DMS79 (cell line): ENCODE results near the gene THOP1.
"Not testable (repeated sequence)": the region's sequence is repeated elsewhere in the genome, so short reads cannot be mapped to it uniquely, and the experiment has no call there.

Experiments
- DNase-seq: peaks from one replicate; lab custom pipeline; 2025; lab: John Stamatoyannopoulos, UW

Gene THOP1

GRCh38 chr19:2782936-2783780 is 2.1 kb upstream of the THOP1 start, which contains the start of gene SGTA:
Gene SGTA (minus strand): TSS chr19:2783273. CDS start chr19:2769068, 14,205 bp downstream.
- peak; percentile 99 for DNase-seq

DNA sequence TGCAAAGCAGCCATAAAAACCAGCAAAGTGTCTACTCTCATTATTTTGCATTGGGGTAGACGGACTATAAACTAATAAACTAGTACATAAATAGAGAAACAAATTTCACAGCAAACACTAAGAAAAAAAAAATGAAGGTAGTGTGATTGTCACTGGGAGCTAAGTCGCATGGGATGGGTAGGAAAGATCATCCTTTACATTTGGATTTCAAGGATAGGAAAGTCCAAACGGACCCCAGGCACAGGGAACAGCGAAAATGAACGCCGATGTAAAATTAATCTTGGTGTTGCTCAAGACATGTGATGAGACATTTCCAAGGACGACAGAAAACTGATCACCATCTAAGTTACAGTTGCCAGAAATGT is 1.5 kb upstream of the THOP1 start:
- DNase-seq, result no peak

DNA sequence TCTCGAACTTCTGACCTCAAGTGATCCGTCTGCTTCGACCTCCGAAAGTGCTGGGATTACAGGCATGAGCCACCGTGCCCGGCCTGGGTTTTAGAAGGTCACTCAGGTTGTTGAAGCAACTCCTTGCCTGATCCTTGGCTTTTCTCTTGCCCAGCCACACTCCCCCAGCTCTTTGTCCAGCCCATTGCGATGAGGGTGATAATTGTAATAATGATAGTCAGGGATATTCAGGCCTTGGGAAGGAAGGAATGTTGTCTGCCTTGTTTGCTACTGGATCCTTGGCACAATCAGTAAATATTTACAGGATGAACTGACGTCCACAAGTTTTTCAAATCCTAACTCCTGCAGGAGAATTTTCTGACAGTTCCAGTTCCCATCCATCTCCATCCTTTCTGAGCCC is 1.8 kb downstream of the THOP1 start:
- no peak for DNase-seq

GRCh38 chr19:2788237-2788636 is 2.9 kb downstream of the THOP1 start:
- no peak for DNase-seq

GRCh38 chr19:2790194-2790556 is 4.9 kb downstream of the THOP1 start:
- no peak for DNase-seq

DNA sequence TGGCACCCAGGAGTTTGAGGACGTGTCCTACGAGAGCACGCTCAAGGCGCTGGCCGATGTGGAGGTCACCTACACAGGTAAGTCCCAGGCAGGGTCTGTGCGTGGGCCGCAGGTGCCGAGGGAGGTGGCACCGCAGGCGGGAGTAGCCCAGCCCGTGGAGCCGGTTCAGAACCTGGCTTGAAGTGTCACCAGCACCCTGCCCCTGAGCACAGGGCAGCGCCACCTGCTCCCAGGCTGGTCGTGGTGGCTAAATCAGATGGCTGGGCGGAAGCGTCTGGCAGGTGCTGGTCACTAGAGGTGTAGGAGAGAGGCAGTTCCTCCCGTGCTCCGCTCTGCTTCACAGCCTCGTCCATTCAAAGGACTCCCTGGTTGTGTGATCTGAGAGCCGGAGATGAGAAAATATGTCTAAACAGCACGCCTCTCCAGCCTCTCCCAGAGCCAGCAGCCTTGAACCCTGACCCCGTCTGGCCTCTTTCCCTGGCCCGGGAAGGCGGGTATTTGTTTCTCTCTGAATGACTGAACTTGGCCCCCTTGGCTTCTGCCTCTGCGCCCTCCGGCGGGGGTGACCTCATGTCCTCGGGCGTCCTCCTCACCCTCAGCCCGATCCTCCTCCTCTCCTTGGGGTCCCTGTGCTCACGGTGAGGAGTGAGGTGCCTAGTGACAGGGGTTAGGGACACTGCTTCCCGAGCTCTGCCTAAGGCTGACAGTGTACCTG is 5.4 kb downstream of the THOP1 start:
- no peak for DNase-seq

DNA sequence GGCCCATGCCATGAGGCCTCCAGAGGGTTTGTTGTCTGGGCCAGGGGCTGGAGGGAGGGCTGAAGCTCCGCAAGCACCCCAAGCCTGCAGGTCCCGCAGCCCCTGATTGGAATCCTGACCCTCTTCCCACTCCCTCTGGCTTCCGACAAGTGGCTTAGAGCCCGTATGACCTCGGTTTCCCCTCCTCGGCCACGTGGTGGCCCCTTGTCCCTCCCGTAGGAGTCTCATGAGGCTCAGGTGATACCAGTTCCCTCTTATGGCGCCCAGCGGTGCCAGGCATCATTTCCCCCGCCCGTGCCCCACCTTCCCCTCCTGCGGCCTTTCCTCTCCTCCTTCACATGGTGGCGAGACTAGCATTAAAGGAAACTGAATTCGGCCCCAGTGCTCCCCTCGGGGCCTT is 6.1 kb downstream of the THOP1 start:
- no peak for DNase-seq

- DNase-seq, result peak; percentile 39
These were observed 6.6 kb downstream of the THOP1 start for GRCh38 chr19:2791876-2792275.

GRCh38 chr19:2792666-2793065 is 7.4 kb downstream of the THOP1 start:
- not testable (repeated sequence) for DNase-seq

- peak; percentile 13 for DNase-seq
These were observed 7.8 kb downstream of the THOP1 start for GRCh38 chr19:2793126-2793525.

GRCh38 chr19:2793577-2793976 is 8.3 kb downstream of the THOP1 start:
- DNase-seq, result no peak

DNA sequence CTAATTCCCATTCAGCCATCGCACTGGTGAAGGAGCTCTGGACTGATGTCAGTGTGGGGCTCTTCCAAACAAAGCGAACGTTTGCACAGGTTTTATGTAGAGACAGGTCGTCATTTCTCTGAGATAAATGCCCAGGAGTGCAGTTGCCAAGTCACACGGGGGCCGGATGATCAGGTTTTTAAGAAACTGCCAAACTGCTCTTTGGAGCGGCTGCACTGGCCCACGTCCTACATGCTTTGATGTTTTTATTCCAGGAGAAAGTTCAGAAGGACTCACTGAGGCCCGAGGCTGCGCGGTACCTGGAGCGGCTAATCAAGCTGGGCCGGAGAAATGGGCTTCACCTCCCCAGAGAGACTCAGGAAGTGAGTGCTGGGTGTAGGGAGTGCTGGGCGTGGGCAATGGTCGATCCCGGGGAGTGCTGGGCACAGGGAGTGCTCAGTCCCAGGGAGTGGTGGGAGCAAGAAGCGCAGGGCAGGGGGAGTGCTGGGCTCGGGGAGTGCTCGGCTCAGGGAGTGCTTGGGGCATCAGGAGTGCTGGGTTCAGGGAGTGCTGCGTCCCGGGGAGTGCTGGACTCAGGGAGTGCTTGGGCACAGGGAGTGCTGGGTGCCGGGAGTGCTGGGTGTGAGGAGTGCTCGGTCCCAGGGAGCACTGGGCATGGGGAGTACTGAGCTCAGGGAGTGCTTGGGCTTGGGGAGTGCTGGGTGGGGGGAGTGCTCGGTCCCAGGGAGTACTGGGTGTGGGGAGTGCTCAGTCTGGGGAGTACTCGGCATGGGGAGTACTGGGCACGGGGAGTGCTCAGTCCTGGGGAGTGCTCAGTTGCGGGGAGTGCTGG is 10.7 kb downstream of the THOP1 start:
- DNase-seq, result no peak

DNA sequence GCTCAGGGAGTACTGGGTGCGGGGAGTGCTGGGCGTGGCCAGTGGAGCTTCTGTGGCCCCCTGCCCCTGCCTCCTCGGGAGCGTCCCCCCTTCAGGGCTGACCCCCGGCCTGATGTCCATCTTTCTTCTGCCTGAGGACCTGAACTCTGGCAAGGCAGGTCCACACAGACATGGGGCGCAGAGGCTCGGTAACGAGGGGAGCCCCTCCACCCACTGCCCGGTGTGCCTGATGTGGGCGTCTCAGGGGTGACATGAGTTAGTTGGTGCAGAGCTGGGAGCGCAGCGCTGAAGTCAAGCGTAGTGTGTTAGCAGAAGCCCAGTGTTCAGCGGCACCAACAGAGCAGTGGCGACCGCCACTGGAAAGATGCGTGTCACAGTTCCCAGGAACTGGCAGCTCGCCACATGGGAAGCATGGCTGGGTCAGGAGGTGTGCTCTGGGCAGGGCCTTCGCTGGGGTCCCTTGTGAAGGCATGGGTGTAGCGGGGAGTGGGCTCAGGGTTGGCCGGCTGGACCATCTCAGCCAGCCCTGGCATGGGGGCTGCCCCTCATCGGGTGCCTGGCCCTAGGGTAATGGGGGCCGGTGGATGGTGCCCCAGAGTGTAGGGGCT is 11.5 kb downstream of the THOP1 start:
- no peak for DNase-seq

DNA sequence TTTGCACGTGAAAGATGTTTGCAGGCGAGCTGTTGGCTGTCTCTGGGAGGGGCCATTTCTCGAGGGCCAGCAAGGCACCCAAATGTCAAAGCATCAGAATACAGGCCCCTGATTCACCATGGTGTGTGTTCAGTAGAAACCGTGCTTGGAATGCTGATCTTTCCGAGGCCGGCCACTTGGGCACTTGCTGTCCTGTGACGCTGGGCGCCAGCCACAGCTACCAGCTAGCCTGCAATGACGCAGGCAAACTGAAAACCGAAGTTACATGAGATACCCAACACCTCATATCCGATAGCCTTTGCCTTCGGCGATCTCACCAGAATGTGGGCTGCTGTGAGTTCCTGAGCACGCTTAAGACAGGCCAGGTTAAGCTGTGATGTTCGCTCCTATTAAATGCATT is 12.0 kb downstream of the THOP1 start:
- DNase-seq, result no peak

DNA sequence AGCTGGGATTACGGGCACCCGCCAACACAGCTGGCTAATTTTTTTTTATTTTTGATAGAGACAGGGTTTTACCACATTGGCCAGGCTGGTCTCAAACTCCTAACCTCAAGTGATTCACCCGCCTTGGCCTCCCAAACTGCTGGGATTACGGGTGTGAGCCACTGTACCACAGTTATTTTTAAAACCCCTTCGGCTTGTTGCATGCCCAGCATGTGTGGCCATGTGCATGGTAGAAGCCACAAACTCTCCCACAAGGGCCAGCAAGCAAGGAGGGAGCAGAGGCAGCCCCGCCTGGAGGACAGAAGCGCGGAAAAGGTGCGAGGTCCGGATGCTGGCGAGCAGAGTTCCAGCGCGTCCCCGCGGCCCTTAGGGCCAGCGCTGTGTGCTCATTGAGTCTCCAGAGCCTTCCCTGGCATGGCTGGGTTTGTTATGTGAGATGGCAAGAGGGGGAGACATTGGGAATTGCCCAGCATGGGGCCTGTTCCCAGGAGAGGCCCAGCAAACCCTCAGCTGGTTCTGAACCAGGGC is 12.9 kb downstream of the THOP1 start:
- no peak for DNase-seq

GRCh38 chr19:2798733-2799132 is 13.4 kb downstream of the THOP1 start:
- DNase-seq, result no peak

DNA sequence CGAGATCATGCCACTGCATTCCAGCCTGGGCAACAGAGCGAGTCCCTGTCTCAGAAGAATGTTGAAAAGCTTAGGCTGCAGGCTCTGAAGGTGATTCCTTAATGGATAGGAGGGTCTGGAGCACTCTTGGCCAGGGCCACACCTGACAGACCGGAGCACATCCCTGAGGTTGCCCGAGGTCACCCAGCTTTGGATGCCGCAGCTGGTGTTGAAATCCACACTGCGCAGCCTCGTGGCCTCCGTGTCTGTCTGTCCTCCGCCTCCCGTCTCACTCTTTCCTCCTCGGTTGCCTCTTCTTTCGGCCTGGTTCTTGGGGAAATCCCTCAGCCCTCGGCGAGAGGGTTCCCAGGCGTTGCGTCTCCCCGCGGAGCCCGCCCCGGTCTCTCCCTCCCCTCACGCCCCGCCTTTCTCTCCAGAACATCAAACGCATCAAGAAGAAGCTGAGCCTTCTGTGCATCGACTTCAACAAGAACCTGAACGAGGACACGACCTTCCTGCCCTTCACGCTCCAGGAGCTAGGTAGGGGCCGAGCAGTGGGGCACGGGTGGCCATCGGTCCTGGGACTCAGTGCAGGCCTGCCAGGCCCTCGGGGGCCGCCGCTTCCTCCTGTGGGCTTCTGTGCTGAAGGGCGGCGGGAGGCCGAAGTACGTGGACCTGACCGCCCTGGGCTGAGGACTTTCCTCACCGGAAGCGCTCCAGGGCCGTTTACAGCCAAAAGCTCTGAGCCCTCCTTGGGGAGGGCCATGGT is 14.1 kb downstream of the THOP1 start:
- DNase-seq, result no peak

DNA sequence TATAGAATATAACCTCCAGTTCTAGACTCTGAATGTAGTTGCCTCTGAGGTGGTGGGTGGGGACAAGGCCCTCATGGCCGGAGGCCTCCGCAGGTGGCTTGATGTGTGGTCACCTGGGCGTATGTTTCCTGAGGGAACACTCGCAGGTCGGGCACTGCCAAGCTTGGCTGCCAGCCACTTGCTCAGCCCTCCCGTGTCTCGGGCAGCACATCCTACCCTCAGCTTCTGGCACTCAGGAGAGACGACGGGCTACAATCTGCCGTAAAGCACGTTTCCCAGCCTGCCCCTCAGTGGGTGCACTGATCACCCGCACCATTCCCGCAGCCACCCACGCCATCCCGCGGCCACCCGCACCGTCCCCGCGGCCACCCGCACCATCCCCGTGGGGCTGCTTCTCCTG is 15.2 kb downstream of the THOP1 start:
- no peak for DNase-seq

GRCh38 chr19:2802826-2803225 is 17.5 kb downstream of the THOP1 start:
- no peak for DNase-seq

- DNase-seq, result no peak
These were observed 18.3 kb downstream of the THOP1 start for GRCh38 chr19:2803486-2804155.
